Ascending aorta (tissue), 2 donors: Measurements from ENCODE around the gene CFAP97. TPM values are rescaled to one million over a fixed set of nuclear protein-coding genes. Genes with fewer than 3 reads are reported as not detected.
A peak's percentile ranks its signal among the peaks of the same experiment; 100 is the strongest.

Experiments used
- DNase-seq, 2 donors: peaks; one replicate each; pipeline ENCODE4 v3.0.0-alpha.2; 2019; ENCODE audit warnings: low spot score in 2 of 2
- H3K27ac ChIP-seq, 2 donors: fragments of 200-600 bp; sonication (generic); one replicate each; pipeline ENCODE4 v1.5.1; 2016 to 2017; ENCODE audit warnings: mild to moderate bottlenecking in 1 of 2
- H3K27me3 ChIP-seq: fragments of 200-600 bp; sonication (generic); one replicate; pipeline ENCODE4 v1.5.1; 2017
- H3K36me3 ChIP-seq, 2 donors: fragments of 200-600 bp; sonication (generic); one replicate each; pipeline ENCODE4 v1.5.1; 2016
- H3K4me1 ChIP-seq, 2 donors: fragments of 200-600 bp; sonication (generic); one replicate each; pipeline ENCODE4 v1.5.1; 2016 to 2017; ENCODE audit warnings: mild to moderate bottlenecking in 1 of 2
- H3K4me3 ChIP-seq, 2 donors: fragments of 200-600 bp; sonication (generic); one replicate each; pipeline ENCODE4 v1.5.1; 2016 to 2017; ENCODE audit warnings: mild to moderate bottlenecking in 1 of 2
- H3K9me3 ChIP-seq, 2 donors: fragments of 200-600 bp; sonication (generic); one replicate each; pipeline ENCODE4 v1.5.1; 2016
- CTCF ChIP-seq, 3 experiments: fragments of 200-600 bp in 2 of 3; fragments of 450-650 bp in 1 of 3; sonication (generic) in 2 of 3; IDR thresholded peaks; one replicate each; pipeline ENCODE4 v1.5.1; 2016 to 2019; ENCODE audit warnings: antibody characterized with exemption in 3 of 3, mild to moderate bottlenecking in 1 of 3, moderate library complexity in 1 of 3
- intact Hi-C: fragments of 100-400 bp; cut with DNase I; formaldehyde crosslinking; loops from one replicate; pipeline ENCODE4 v1.15.1; 2023
- total RNA-seq: library from RNA; depleted of rRNA; stranded (reverse); fragments of >200 nt; gene quantifications from one replicate; pipeline ENCODE4 v1.1.0, GENCODE V29; 2016

The CFAP97 gene
- total RNA-seq, 1 donor from 2014 or later: 27.7 TPM

DNA sequence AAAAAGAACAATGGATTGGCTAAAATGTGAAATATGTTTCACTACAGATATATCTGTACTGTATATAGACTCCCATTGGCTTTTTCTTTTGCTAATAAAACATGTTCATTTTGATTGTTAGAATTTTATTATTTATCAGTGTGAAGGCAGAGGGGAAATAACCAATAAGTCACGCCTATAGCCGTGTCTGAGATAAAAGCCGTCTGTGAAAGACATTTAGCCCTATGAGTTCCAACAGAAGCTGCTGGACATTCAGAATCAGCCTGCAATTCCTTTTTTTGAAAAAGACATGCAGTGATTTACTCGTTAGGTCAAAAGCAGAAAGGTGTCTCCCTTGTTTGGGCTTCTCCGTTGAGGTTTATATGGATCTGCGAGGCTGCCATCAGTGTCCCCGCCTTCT lies 84.9 kb downstream of the CFAP97 start:
- intact Hi-C loops: no loop called here
- no peak overlapping the region for H3K27ac ChIP-seq
- H3K36me3 ChIP-seq: no peaks in the 10 kb centered on the region
- TF ChIP-seq CTCF (IDR thresholded peaks at IDR 0.05): no peak
- no peaks in the 10 kb centered on the region for H3K27me3 ChIP-seq
- no peaks in the 10 kb centered on the region for H3K9me3 ChIP-seq
- DNase-seq: no peak
- no peaks in the 10 kb centered on the region for H3K4me1 ChIP-seq
- no peak overlapping the region for H3K4me3 ChIP-seq

- no peak for DNase-seq
- intact Hi-C loops: no loop called here
- TF ChIP-seq CTCF (IDR thresholded peaks at IDR 0.05): no peak
- Histone ChIP-seq H3K36me3 (no peaks in the 10 kb centered on the region), H3K27ac (no peak overlapping the region), H3K9me3 (no peaks in the 10 kb centered on the region), H3K4me1 (peaks cover 0 to 7% of the 10 kb centered on the region in 2 donors), H3K4me3 (no peak overlapping the region), H3K27me3 (no peaks in the 10 kb centered on the region)
Measured at GRCh38 chr4:185117300-185117934, 86.4 kb downstream of the CFAP97 start.

DNA sequence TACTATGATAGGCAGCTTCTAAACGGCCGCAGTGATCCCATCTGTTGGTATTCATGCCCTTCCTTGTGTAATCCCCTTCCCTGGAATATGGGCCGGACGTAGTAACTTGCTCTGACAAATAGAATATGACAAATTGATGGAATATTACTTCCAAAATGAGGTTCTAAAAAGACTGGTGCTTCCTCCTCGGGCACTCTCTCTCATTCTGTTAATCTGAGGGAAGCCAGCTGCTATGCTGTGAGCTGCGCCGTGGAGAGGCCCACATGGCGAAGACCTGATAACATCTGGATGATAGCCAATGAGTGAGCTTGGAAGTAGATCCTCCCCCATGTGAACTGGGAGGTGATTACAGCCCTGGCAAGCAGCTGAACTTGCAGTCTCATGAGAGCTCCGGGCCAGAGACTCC lies 88.0 kb downstream of the CFAP97 start:
- Histone ChIP-seq H3K27me3 (no peaks in the 10 kb centered on the region), H3K4me3 (no peak overlapping the region), H3K27ac (peak overlapping the region in 1 of 2 donors; percentile 50), H3K9me3 (no peaks in the 10 kb centered on the region), H3K36me3 (no peaks in the 10 kb centered on the region), H3K4me1 (peaks cover 0 to 13% of the 10 kb centered on the region in 2 donors)
- intact Hi-C loops: no loop called here
- no peak for TF ChIP-seq CTCF (IDR thresholded peaks at IDR 0.05)
- peak in 1 of 2 donors; percentile 71 for DNase-seq

- no peaks in the 10 kb centered on the region for H3K9me3 ChIP-seq
Measured at GRCh38 chr4:185113340-185113739, 90.5 kb downstream of the CFAP97 start.

DNA sequence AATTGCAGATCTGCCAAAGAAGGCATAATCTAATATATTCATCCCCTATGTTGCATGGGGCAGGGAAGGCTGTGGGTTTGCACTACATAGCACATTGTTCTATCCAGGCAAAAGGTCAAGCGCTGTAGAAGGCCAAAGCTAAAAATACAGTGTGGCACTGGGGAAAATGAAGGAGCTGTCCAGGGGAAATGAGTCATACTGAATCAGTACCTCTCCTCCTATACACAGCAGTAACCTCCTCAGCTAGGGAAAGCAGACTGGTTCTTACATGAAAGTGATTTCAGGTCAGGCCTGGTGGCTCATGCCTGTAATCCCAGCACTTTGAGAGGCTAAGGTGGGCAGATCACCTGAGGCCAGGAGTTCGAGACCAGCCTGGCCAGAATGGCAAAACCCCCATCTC lies 91.7 kb downstream of the CFAP97 start:
- H3K27ac ChIP-seq: peak overlapping the region; percentile 32 to 55
- no peaks in the 10 kb centered on the region for H3K36me3 ChIP-seq
- no peaks in the 10 kb centered on the region for H3K27me3 ChIP-seq
- no peaks in the 10 kb centered on the region for H3K9me3 ChIP-seq
- intact Hi-C loops: loop anchor here (2.0 kb wide), 1 partner anchor 17 kb away; no protein-coding TSS in a partner anchor
- H3K4me3 ChIP-seq: no peak overlapping the region
- DNase-seq: peak in 1 of 2 donors; percentile 84
- H3K4me1 ChIP-seq: peaks cover 0 to 13% of the 10 kb centered on the region in 2 donors
- TF ChIP-seq CTCF (IDR thresholded peaks at IDR 0.05): no peak

More at GRCh38 chr4:185113340-185113739, 90.5 kb downstream of the CFAP97 start:
- H3K4me3 ChIP-seq: no peak overlapping the region
- H3K36me3 ChIP-seq: no peaks in the 10 kb centered on the region
- no peaks in the 10 kb centered on the region for H3K27me3 ChIP-seq
- peak overlapping the region; percentile 32 to 55 for H3K27ac ChIP-seq
- intact Hi-C loops: loop anchor here (2.0 kb wide), 1 partner anchor 15 kb away; no protein-coding TSS in a partner anchor
- no peak for DNase-seq
- no peak for TF ChIP-seq CTCF (IDR thresholded peaks at IDR 0.05)
- peaks cover 0 to 13% of the 10 kb centered on the region in 2 donors for H3K4me1 ChIP-seq
